Limb (tissue), 2 donors: ENCODE data around the gene LTA4H.
"Not testable (repeated sequence)": the region's sequence is repeated elsewhere in the genome, so short reads cannot be mapped to it uniquely, and the experiment has no call there.

Experiments
- DNase-seq, 2 donors: peaks; one replicate each; pipeline ENCODE4 v3.0.0-alpha.2; 2016; ENCODE audit errors: extremely low spot score in 2 of 2

The LTA4H gene

GRCh38 chr12:95990136-95990535 is 45.3 kb downstream of the LTA4H start:
- DNase-seq = no peak

GRCh38 chr12:95989504-95990123 is 45.8 kb downstream of the LTA4H start:
- peak in 1 of 2 donors; percentile 4 for DNase-seq

DNA sequence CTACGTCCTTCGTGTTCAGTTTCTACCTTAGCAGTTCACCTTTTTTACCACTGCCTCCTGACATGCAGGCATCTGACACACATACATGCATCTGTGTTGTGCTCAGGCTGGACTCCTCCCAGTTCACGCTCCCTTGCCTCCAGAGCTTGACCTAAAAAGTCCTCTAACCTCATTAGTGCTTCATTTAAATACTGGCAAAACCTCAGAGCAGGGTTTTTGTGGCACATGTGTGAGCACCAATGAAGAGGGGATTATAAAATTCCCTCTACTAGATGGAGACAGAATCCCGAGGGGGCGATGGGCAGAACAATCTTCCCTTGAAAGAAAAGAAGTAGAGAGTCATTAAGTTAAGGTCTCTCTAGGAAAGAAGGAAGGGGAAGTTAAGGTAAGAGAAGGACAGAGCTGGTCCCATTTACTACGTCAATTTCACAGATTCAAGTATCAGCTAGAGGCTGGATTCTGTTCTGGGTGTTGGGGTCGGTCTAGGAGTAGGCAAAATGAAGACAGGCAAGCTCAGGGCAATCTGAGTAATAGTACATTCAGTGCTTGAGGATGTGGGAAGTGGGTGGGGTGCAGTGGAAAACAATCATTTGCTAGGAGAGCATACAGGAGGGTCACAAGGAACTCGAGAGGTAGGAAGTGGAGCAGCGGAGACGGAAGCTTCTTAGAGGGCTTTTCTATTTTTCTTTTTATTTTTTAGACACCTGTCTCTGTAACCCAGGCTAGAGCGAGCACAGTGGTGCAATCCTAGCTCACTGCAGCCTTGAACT is 46.7 kb downstream of the LTA4H start:
- DNase-seq = no peak

DNA sequence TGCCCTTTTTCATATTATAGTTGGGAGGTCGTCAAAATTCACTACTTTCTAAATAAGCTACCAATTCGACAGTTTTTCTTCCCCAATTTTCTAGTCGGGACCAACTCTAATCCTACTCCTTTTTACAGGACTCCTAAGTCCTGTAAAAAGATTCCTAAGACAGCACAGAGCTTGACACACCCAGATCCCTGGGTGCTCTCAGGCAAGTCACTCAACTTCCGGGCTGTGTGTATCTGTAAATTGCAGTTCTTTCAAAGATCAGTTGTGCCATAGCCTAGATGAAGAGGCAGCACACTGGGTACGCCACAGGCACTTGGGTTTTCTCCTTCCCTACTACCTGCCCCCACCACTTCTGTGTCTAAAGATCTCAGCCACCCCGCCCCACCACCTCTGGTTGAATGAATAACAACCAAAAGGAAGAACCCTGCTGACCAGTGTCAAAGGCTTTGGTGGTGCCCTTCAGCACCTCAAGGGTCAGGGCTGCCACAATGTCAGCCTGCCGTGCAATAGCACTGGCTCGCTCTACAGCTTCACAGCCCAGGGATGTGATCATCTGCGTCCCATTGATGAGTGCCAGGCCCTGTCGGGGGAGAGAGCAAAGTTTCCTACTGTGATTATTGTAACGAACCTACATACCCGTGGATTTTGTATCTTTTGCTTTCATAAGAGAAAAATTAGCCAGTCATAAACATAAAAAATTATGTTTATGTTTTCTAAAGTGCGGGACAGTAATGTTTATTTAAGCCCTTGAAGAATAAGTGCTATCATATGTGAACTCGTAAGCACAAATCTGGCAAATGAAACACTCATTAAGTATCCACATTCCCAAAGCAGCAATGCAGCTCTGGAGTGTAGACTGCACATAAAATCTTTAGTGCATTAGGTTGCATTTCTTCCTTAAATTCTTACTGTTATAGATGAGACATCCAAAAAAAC is 48.5 kb downstream of the LTA4H start:
- DNase-seq = no peak

DNA sequence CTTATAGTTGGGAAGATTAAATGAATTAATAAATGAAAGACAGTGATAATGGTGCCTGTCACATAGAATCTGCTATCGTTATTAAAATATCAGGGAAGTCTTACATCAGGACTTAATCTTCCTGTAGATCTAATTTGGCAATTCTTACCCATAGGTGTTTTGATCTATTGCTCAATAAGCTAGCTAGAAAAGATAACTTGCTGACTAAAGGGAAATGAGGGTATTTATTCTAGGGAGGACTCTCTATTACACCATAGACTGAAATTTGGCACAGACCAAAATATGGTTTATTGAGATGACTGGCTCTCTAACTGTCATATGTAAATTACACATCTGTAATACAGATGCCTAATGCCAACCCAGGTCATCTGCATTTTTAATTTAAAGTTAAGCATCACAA is 50.7 kb downstream of the LTA4H start:
- no peak for DNase-seq

DNA sequence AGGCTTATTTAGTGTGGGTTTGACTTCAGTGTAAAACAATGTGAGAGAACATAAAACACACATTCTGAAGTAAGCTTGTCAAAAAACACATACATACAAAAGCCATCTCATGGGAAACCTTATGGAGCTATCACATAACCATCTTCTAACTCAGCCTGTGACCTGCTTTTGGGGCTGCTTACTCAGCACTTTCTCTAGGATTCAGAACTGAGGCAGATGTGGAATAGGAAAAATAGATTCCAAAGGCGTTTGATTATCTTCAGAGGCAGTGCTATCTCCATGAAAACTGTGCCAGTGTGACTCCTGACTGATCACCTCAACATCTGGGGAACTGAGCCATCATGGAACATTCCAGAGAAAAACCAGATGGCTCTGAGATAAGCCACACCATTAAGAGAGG is 52.8 kb downstream of the LTA4H start:
- DNase-seq = no peak

DNA sequence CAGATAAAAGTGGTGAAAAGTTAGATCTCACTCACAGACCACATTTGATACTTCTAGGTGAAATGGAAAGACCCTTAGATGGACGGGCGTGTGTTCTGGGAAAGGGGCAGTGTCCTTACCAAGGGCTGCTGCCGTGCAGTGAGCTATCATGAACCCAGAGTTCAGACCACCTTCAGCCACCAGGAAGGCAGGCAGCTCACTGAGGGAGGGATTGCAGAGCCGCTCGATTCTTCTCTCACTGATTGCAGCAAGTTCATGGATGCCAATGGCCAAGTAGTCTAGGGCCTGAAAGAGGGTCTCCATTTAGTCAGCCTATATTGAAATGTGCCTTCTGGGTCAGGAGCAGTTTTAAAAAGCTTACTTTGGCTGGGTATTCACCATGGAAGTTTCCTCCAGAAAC is 55.0 kb downstream of the LTA4H start:
- DNase-seq = no peak

DNA sequence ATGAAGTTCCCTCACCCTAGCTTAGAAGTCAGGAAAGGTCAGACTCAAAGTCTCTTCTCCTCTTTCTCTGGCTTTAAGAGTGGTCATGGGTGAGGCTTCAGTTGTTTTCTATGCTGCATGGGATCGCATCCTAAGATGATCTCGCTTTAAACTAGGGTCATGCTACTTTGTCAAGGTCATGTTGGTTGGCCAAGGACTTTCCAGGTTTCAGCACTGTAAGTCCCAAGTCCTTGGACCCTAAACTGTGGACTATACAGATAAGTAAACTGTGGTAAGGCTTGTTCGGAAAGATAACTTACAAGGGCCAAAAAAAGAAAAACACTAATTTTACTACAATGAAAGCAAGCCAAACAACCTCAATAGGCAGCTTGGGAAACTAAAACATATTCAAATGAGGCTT is 56.6 kb downstream of the LTA4H start:
- DNase-seq = no peak

GRCh38 chr12:95978351-95978750 is 57.0 kb downstream of the LTA4H start:
- no peak for DNase-seq

DNA sequence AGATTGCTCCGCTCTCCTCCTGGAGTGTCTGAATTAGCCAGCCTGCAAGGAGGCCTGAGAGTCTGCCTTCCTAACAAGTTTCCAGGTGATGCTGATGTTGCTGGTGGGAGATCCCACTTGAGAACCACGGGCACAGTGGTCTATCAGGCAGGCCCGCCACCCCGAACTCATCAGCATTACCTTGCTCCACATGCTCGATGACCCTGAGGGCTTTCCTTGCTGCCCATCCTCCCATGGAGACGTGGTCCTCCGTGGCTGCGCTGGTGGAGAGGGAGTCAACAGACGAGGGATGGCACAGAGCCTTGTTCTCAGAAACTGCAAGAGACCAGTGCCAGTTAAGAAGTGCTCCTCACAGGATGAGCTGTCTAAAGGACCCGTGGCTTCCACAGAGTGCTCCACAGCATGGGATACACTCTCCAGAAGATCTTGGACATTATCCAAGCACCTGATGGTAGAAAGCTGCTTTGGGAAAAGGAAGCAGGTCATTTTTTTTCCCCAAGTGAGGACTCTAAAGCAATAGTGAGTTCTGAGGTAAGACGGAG is 57.6 kb downstream of the LTA4H start:
- DNase-seq = no peak

- DNase-seq = no peak
These were observed 59.0 kb downstream of the LTA4H start for GRCh38 chr12:95976416-95976832.

- DNase-seq = no peak
These were observed 59.9 kb downstream of the LTA4H start for GRCh38 chr12:95975491-95975890.

GRCh38 chr12:95974358-95974757 is 61.0 kb downstream of the LTA4H start:
- DNase-seq = no peak

GRCh38 chr12:95972832-95973456 is 62.4 kb downstream of the LTA4H start:
- DNase-seq = no peak

GRCh38 chr12:95970905-95971304 is 64.5 kb downstream of the LTA4H start:
- DNase-seq = no peak

DNA sequence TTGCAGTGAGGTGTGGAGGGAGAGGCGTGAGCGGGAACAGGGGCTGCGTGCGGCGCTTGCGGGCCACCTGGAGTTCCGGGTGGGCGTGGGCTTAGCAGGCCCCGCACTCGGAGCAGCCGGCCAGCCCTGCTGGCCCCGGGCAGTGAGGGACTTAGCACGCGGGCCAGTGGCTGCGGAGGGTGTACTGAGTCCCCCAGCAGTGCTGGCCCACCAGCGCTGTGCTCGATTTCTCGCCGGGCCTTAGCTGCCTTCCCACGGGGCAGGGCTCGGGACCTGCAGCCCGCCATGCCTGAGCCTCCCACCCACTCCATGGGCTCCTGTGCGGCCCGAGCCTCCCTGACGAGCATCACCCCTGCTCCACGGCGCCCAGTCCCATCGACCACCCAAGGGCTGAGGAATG is 66.3 kb downstream of the LTA4H start:
- not testable (repeated sequence) for DNase-seq

- DNase-seq = no peak
These were observed 68.1 kb downstream of the LTA4H start for GRCh38 chr12:95967301-95967700.

DNA sequence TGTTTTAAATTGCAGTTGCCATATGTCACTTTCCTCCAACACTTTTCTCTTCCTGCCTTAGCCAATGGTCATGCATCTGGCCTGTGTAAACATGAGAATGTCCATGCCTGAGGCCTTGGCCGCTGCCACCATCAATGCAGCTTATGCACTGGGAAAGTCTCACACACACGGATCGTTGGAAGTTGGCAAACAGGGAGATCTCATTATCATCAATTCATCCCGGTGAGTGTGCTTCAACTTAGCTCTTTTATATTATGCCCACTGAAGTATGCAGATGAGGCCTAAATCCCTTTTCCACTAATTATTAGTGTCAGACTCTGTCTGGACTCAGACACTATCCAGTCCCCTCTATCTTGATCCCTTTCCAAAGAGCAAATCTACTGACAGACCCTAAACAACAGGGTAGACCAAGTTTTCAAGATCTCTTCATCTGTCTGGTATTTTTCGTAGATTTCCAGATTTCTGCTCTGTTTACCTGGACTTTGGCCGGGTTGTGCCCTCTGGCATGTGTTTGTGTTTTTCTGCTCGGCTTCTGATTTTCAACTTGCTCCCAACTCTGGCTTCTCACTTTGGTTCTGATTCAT is 69.0 kb downstream of the LTA4H start:
- no peak for DNase-seq

DNA sequence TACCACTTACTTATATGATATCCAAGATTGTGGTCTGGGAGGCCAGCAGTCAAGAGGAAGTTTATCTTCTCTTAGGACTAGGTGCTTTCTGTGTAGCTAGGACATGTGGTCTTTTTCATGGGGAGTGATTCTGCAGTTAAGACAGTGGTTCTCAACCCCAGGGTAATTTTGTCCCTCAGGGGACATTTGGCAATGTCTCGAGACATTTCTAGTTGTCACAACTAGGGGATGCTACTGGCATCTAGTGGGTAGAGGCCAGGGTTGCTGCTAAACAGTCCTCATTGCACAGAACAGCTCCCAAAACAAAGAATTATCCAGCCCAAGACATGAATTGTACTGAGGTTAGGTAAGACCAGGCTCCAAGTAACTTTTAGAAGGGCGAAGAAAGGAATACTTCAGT is 72.3 kb downstream of the LTA4H start:
- DNase-seq = no peak

DNA sequence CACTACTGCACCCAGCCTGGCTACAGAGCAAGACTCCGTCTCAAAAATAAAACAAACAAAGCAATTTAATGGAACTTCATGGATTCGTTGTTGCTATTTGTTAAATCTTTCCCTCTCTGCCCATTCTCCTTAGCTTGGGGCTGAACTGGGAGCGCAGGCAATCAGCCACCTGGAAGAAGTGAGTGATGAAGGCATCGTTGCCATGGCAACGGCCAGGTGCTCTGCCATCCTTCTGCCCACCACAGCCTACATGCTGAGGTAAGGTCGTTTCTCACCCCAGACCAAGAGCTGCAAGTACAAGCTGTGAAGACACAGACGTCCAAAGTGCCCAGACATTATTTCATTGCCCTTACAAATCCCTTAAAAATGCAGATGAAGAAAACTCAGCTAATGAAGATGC is 73.2 kb downstream of the LTA4H start:
- no peak for DNase-seq

DNA sequence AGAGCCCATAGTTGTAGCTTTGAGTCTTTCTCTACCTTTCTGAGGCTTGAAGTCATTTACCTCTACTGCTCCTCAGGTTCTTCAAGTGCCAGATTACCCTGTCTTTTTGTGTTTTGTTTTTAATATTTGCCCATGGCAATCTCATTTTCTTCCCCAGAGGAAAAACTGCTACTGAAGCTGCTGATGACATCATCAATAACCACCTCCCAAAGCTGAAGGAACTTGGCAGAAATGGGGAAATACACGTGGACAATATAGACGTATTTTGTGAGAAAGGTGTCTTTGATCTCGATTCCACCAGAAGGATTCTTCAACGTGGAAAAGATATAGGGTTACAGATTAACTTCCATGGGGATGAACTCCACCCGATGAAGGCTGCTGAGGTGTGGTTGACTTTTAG is 75.1 kb downstream of the LTA4H start:
- DNase-seq = no peak
